Measurements from ENCODE around the gene MROH2A.

The MROH2A gene

GRCh38 chr2:233835230-233836186 lies 57.4 kb downstream of the MROH2A start:
- DNase-seq (ENCODE audit: low read depth) = no peak

- DNase-seq (ENCODE audit: low read depth) = no peak
These were observed 58.2 kb downstream of the MROH2A start for GRCh38 chr2:233836359-233836758.

- no peak for DNase-seq (ENCODE audit: low read depth)
These were observed 59.6 kb downstream of the MROH2A start for GRCh38 chr2:233837694-233838229.

- no peak for DNase-seq (ENCODE audit: low read depth)
These were observed 60.1 kb downstream of the MROH2A start for GRCh38 chr2:233838251-233838650.

- DNase-seq (ENCODE audit: low read depth) = no peak
These were observed 60.8 kb downstream of the MROH2A start for GRCh38 chr2:233838726-233839446.

- DNase-seq (ENCODE audit: low read depth) = no peak
These were observed 61.3 kb downstream of the MROH2A start for GRCh38 chr2:233839447-233839820.

- no peak for DNase-seq (ENCODE audit: low read depth)
These were observed 62.4 kb downstream of the MROH2A start for GRCh38 chr2:233840520-233840919.

GRCh38 chr2:233841183-233841582 lies 63.1 kb downstream of the MROH2A start:
- no peak for DNase-seq (ENCODE audit: low read depth)

- DNase-seq (ENCODE audit: low read depth) = no peak
These were observed 66.1 kb downstream of the MROH2A start for GRCh38 chr2:233844064-233844807.

GRCh38 chr2:233844836-233845235 lies 66.7 kb downstream of the MROH2A start:
- no peak for DNase-seq (ENCODE audit: low read depth)

GRCh38 chr2:233845301-233846060 lies 67.4 kb downstream of the MROH2A start:
- no peak for DNase-seq (ENCODE audit: low read depth)

GRCh38 chr2:233846387-233847247 lies 68.5 kb downstream of the MROH2A start:
- no peak for DNase-seq (ENCODE audit: low read depth)

GRCh38 chr2:233847248-233847898 lies 69.2 kb downstream of the MROH2A start:
- no peak for DNase-seq (ENCODE audit: low read depth)

GRCh38 chr2:233848276-233848675 lies 70.1 kb downstream of the MROH2A start:
- DNase-seq (ENCODE audit: low read depth) = no peak

GRCh38 chr2:233849607-233850271 lies 71.6 kb downstream of the MROH2A start:
- DNase-seq (ENCODE audit: low read depth) = no peak

- DNase-seq (ENCODE audit: low read depth) = no peak
These were observed 72.6 kb downstream of the MROH2A start for GRCh38 chr2:233850745-233851144.

GRCh38 chr2:233851169-233851568 lies 73.0 kb downstream of the MROH2A start:
- no peak for DNase-seq (ENCODE audit: low read depth)

GRCh38 chr2:233852056-233852455 lies 73.9 kb downstream of the MROH2A start:
- DNase-seq (ENCODE audit: low read depth) = no peak

- DNase-seq (ENCODE audit: low read depth) = no peak
These were observed 75.2 kb downstream of the MROH2A start for GRCh38 chr2:233853353-233853752.

All from HS-5 (cell line).